Colonic mucosa (tissue), 4 donors: Measurements from ENCODE around the gene FRMD5. TPM values are rescaled to one million over a fixed set of nuclear protein-coding genes. Genes with fewer than 3 reads are reported as not detected.

ENCODE experiments used
- DNase-seq: peaks from one replicate; pipeline ENCODE4 v3.0.0-alpha.2; 2020
- H3K27ac ChIP-seq: fragments of 200-600 bp; one replicate; pipeline ENCODE4 v1.8.0; 2021
- H3K27me3 ChIP-seq: fragments of 200-600 bp; one replicate; pipeline ENCODE4 v1.8.0; 2021
- H3K36me3 ChIP-seq: fragments of 200-600 bp; one replicate; pipeline ENCODE4 v1.8.0; 2021
- H3K4me1 ChIP-seq: fragments of 200-600 bp; one replicate; pipeline ENCODE4 v1.8.0; 2021; ENCODE audit warnings: mild to moderate bottlenecking
- H3K4me3 ChIP-seq: fragments of 200-600 bp; one replicate; pipeline ENCODE4 v1.8.0; 2021
- H3K9ac ChIP-seq, 2 donors: one replicate each; pipeline ENCODE4 v1.7.0; 2013; ENCODE audit warnings: control low read depth in 2 of 2, low read depth in 2 of 2, low read length in 2 of 2
- H3K9me3 ChIP-seq: fragments of 200-600 bp; one replicate; pipeline ENCODE4 v1.8.0; 2021
- CTCF ChIP-seq: fragments of 200-600 bp; IDR thresholded peaks from one replicate; pipeline ENCODE4 v1.8.0; 2022; ENCODE audit warnings: antibody characterized with exemption, mild to moderate bottlenecking
- intact Hi-C: fragments of 100-400 bp; cut with DNase I; formaldehyde crosslinking; loops from one replicate; pipeline ENCODE4 v1.14.1; 2022
- total RNA-seq, 2 donors: library from RNA; stranded (reverse); fragmentation: NEBNext Ultra II Directional in 1 of 2; extraction: Animal tissue kit (Norgen Biotek cat#: 25700) in 1 of 2; gene quantifications; one replicate each; pipeline ENCODE4 v1.2.1, GENCODE V29; 2021
- donor health status: healthy.
- donor health status: DM: no; HTN: no; CAD: no.
- donor health status: DM: no; HTN: no; CAD: no.

Gene FRMD5
- total RNA-seq, 2 donors from 2014 or later, result 2.9 to 3.4 TPM

DNA sequence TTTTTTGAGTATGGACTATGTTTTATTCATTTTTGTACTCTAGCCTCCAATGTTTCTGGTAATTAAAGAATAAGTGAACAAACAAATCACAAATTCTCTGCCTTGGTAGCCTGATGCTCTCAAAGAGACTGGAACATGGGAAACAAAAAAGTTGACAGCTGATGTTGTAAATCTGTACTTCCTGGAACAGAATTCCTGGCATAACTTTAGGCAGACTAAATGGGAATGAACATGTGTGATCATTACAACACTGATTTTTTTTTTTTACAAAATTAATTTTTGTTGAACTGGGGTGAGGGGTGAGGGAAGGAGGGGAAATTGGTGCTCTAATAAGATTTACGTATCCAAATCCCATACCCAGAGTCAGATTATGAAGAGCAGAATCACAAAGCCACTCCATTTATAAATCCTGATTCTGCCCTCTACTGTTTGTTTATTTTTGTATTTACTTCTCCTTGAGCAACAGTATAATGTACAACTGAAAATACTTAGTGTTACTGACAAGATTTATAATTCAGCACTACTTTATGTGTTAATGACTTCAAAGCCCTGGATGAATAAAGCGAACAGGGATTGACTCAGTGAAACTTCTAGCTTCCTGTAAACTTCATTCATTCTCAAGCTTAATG is 165.0 kb downstream of the FRMD5 start:
- H3K27me3 ChIP-seq, result no peaks in the 10 kb centered on the region
- no peak overlapping the region for H3K4me3 ChIP-seq
- no peak overlapping the region for H3K9ac ChIP-seq
- intact Hi-C loops, result no loop called here
- no peak overlapping the region for H3K27ac ChIP-seq
- TF ChIP-seq CTCF, result no peak
- no peaks in the 10 kb centered on the region for H3K36me3 ChIP-seq
- no peaks in the 10 kb centered on the region for H3K9me3 ChIP-seq
- DNase-seq, result no peak
- H3K4me1 ChIP-seq, result no peaks in the 10 kb centered on the region

DNA sequence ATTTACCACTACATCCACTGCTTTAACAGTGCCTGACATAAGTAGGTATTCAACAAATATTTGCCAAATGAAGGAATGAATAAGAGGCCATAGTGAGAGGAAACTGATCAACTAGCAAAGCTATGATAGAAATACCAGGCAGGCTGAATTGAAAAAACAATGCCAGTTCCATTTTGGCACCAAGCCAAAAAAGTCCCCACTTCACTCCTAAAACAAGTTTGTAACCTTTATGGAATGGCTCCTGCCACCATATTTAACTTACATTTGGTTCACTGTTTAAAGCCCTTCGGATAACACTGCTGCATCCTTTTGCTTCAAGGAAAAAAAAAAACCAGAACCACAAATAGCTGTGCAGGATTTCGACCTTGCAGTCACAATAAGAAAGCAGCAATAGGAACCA is 166.1 kb downstream of the FRMD5 start:
- H3K27me3 ChIP-seq, result no peaks in the 10 kb centered on the region
- intact Hi-C loops, result no loop called here
- H3K36me3 ChIP-seq, result no peaks in the 10 kb centered on the region
- no peak overlapping the region for H3K27ac ChIP-seq
- H3K4me1 ChIP-seq, result no peaks in the 10 kb centered on the region
- H3K9ac ChIP-seq, result no peak overlapping the region
- no peak overlapping the region for H3K4me3 ChIP-seq
- H3K9me3 ChIP-seq, result no peaks in the 10 kb centered on the region
- no peak for DNase-seq
- no peak for TF ChIP-seq CTCF

- Histone ChIP-seq H3K36me3 (no peaks in the 10 kb centered on the region), H3K27me3 (no peaks in the 10 kb centered on the region), H3K9ac (no peak overlapping the region), H3K4me1 (no peaks in the 10 kb centered on the region), H3K27ac (no peak overlapping the region), H3K4me3 (no peak overlapping the region), H3K9me3 (no peaks in the 10 kb centered on the region)
- TF ChIP-seq CTCF, result no peak
- no peak for DNase-seq
- intact Hi-C loops, result no loop called here
Measured at GRCh38 chr15:44028349-44028748, 166.7 kb downstream of the FRMD5 start.

DNA sequence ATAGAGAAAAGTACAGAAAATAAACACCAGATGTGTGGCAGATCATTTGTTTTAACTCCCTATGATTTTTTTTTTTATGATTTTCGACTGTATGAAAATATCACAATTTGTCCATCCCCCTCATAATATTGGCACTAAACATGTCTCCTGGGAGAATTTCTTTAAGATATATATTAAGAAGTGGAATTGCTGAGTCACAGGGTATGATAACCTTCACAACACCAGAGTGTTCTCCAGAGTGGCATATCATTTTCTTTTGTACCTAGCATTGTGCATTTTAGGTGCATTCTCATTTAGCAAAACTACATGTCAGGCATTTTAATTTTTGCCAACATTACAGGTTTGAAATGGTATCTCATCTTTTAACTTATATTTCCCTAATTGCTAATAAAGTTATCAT is 170.9 kb downstream of the FRMD5 start:
- Histone ChIP-seq H3K9ac (no peak overlapping the region), H3K27ac (no peak overlapping the region), H3K4me3 (no peak overlapping the region), H3K36me3 (no peaks in the 10 kb centered on the region), H3K9me3 (no peaks in the 10 kb centered on the region), H3K4me1 (no peaks in the 10 kb centered on the region), H3K27me3 (no peaks in the 10 kb centered on the region)
- DNase-seq, result no peak
- intact Hi-C loops, result no loop called here
- TF ChIP-seq CTCF, result no peak

GRCh38 chr15:44023176-44023575 is 171.9 kb downstream of the FRMD5 start:
- no peak for TF ChIP-seq CTCF
- no peaks in the 10 kb centered on the region for H3K27me3 ChIP-seq
- H3K36me3 ChIP-seq, result no peaks in the 10 kb centered on the region
- H3K9ac ChIP-seq, result no peak overlapping the region
- H3K4me1 ChIP-seq, result no peaks in the 10 kb centered on the region
- H3K9me3 ChIP-seq, result no peaks in the 10 kb centered on the region
- no peak overlapping the region for H3K4me3 ChIP-seq
- no peak overlapping the region for H3K27ac ChIP-seq
- no peak for DNase-seq
- intact Hi-C loops, result no loop called here
